ENCODE data around the gene BCKDHB.

DNA sequence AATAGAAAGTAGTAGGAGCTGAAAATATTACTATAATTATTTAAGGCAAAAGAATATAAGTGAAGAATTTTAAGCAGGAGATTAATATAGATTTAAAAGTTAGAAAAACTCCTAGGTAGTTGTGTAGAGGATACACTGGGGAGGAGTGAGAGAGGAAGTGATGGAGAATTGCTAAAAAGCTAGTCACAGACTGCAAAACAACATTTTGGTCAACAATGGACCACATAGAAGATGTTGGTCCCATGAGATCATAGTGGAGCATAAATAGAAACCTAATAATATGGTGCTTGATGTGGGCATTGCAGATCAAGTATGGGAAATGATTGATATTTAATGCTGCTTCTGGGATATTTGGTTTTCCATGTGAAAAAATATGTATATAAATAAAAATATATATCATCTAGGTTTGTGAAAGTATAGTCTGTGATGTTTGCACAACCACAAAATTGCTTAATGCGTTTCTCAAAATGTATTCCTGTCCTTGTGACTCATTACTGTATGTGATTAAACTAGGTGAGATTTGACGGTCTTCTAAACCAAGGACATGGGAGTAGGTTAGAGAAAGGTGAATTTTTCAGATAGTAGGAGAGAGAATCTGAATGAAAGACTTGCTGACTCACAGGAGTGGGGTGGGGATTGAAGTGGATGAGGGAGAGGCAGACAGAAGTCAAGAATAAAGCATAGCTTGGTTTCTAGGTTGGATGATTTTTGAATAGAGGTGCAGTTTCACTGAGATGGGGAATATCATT lies 174.0 kb downstream of the BCKDHB start:
- TF ChIP-seq CTCF (conservative IDR thresholded peaks at IDR 0.05 in 1 of 2, IDR thresholded peaks at IDR 0.05 in 1 of 2; ENCODE audit: extremely low read depth in 1 of 2, insufficient read depth in 1 of 2, low read depth in 1 of 2, low read length in 2 of 2) = no peak
- TF ChIP-seq EZH2 (IDR thresholded peaks at IDR 0.05; ENCODE audit: borderline replicate concordance, low read length) = no peak

Measured in mammary epithelial cell (primary cell).